H1 (cell line): ENCODE results near the gene BCL2L11. TPM values are rescaled to one million over a fixed set of nuclear protein-coding genes. Genes with fewer than 3 reads are reported as not detected.

Source experiments
- CTCF ChIA-PET: fragments of 300-600 bp; sonication (Branson Sonifier 250); formaldehyde crosslinking; loops from one replicate; lab custom pipeline; 2021; ENCODE audit not compliant: partially characterized antibody; lab: Charles Lee
- POLR2A ChIA-PET: fragments of 300-600 bp; sonication (Branson Sonifier 250); formaldehyde crosslinking; loops from one replicate; lab custom pipeline; 2021; ENCODE audit warnings: inconsistent platforms; ENCODE audit not compliant: partially characterized antibody; lab: Charles Lee
- DNase-seq, 2 experiments: peaks; one replicate each; pipeline versions ENCODE4 v3.0.0 to v3.0.0-alpha.2; 2010 to 2022; ENCODE audit warnings: low spot score in 2 of 2, low read depth in 1 of 2, mixed read lengths in 1 of 2
- FAIRE-seq: peaks from 2 replicates; lab custom pipeline; 2011; peaks lifted over from hg19 to GRCh38; lab: Jason Lieb, UNC
- H2AFZ ChIP-seq: 2 replicates; pipeline ENCODE4 v1.8.1; 2012; ENCODE audit warnings: low read length, inconsistent platforms
- H2AK5ac ChIP-seq: 2 replicates; pipeline ENCODE4 v1.6.1; 2013; ENCODE audit warnings: low read depth, low read length
- H2BK120ac ChIP-seq: replicated peaks from 2 replicates; pipeline ENCODE3; 2013; ENCODE audit warnings: low read depth, low read length, inconsistent platforms
- H2BK12ac ChIP-seq: 2 replicates; pipeline ENCODE4 v1.6.1; 2013; ENCODE audit warnings: low read depth, low read length
- H2BK15ac ChIP-seq: 2 replicates; pipeline ENCODE4 v1.6.1; 2013; ENCODE audit warnings: low read length
- H2BK20ac ChIP-seq: 2 replicates; pipeline ENCODE4 v1.6.1; 2013; ENCODE audit warnings: low read length
- H2BK5ac ChIP-seq: 2 replicates; pipeline ENCODE4 v1.6.1; 2013; ENCODE audit warnings: low read depth, low read length
- H3K14ac ChIP-seq: 2 replicates; pipeline ENCODE4 v1.6.1; 2013; ENCODE audit warnings: inconsistent platforms; ENCODE audit not compliant: insufficient read length
- H3K18ac ChIP-seq: 2 replicates; pipeline ENCODE4 v1.6.1; 2013; ENCODE audit warnings: low read length; ENCODE audit errors: extremely low read depth
- H3K23ac ChIP-seq: 2 replicates; pipeline ENCODE4 v1.6.1; 2013; ENCODE audit warnings: inconsistent platforms; ENCODE audit not compliant: insufficient read length
- H3K23me2 ChIP-seq: 2 replicates; pipeline ENCODE4 v1.6.1; 2013; ENCODE audit warnings: low read depth, low read length
- H3K27ac ChIP-seq: 2 replicates; pipeline ENCODE4 v1.6.1; 2011; ENCODE audit warnings: low read depth, low read length, inconsistent platforms
- H3K27me3 ChIP-seq, 4 experiments: replicated peaks in 1 of 4; 1 replicate in 1 of 4; 2 replicates in 3 of 4; pipeline versions ENCODE4 v1.6.1 to v1.8.1; 2011 to 2013; ENCODE audit warnings: low read length in 3 of 4, mild to moderate bottlenecking in 3 of 4, inconsistent platforms in 2 of 4, mixed read lengths in 2 of 4, moderate library complexity in 1 of 4; ENCODE audit not compliant: control insufficient read depth in 3 of 4, insufficient read depth in 3 of 4; ENCODE audit errors: extremely low read depth in 1 of 4
- H3K36me3 ChIP-seq, 4 experiments: 2 replicates each; pipeline versions ENCODE4 v1.6.1 to v1.8.1; 2011 to 2013; ENCODE audit warnings: mild to moderate bottlenecking in 4 of 4, low read length in 3 of 4, moderate library complexity in 2 of 4, control low read depth in 1 of 4, inconsistent platforms in 1 of 4; ENCODE audit not compliant: insufficient read depth in 4 of 4, control insufficient read depth in 2 of 4
- H3K4ac ChIP-seq: replicated peaks from 2 replicates; pipeline ENCODE3; 2013; ENCODE audit warnings: low read length, low read depth, mixed read lengths, inconsistent platforms; ENCODE audit not compliant: insufficient read length
- H3K4me1 ChIP-seq, 4 experiments: replicated peaks in 1 of 4; 1 replicate in 1 of 4; 2 replicates in 3 of 4; pipeline versions ENCODE4 v1.6.1 to v1.8.1; 2011 to 2013; ENCODE audit warnings: low read length in 3 of 4, inconsistent platforms in 2 of 4, mixed read lengths in 1 of 4; ENCODE audit not compliant: insufficient read depth in 4 of 4, control insufficient read depth in 3 of 4
- H3K4me2 ChIP-seq, 2 experiments: 2 replicates each; pipeline versions ENCODE4 v1.6.1 to v1.8.1; 2011 to 2013; ENCODE audit warnings: low read depth in 2 of 2, low read length in 2 of 2, control low read depth in 1 of 2, inconsistent platforms in 1 of 2, mild to moderate bottlenecking in 1 of 2; ENCODE audit not compliant: insufficient read depth in 1 of 2
- H3K4me3 ChIP-seq, 4 experiments: fragments of 200-600, 300-600 bp in 1 of 4; sonication (generic), shearing (Covaris generic), sonication (Bioruptor Twin) in 1 of 4; 2 replicates each; pipeline versions ENCODE4 v1.5.1 to v1.8.1; 2011 to 2016; ENCODE audit warnings: low read length in 4 of 4, low read depth in 3 of 4, control low read depth in 2 of 4, inconsistent platforms in 2 of 4, mild to moderate bottlenecking in 2 of 4, mixed read lengths in 1 of 4, moderate library complexity in 1 of 4; ENCODE audit not compliant: insufficient read depth in 2 of 4; ENCODE audit errors: extremely low read depth in 1 of 4
- H3K56ac ChIP-seq: replicated peaks from 2 replicates; pipeline ENCODE3; 2013; ENCODE audit warnings: low read depth, mild to moderate bottlenecking, mixed read lengths, low read length, inconsistent platforms; ENCODE audit not compliant: insufficient read length
- H3K79me1 ChIP-seq: 2 replicates; pipeline ENCODE4 v1.6.1; 2013; ENCODE audit warnings: low read depth, low read length, control low read depth
- H3K79me2 ChIP-seq, 2 experiments: 2 replicates each; pipeline versions ENCODE4 v1.6.1 to v1.8.1; 2012 to 2013; ENCODE audit warnings: low read length in 2 of 2, mild to moderate bottlenecking in 2 of 2, inconsistent platforms in 1 of 2; ENCODE audit not compliant: insufficient read depth in 2 of 2, control insufficient read depth in 1 of 2
- H3K9ac ChIP-seq, 4 experiments: replicated peaks in 1 of 4; 1 replicate in 1 of 4; 2 replicates in 3 of 4; pipeline versions ENCODE4 v1.6.1 to v1.8.1; 2011 to 2013; ENCODE audit warnings: low read depth in 3 of 4, low read length in 3 of 4, control low read depth in 2 of 4, mild to moderate bottlenecking in 2 of 4, moderate library complexity in 2 of 4, inconsistent platforms in 1 of 4; ENCODE audit errors: extremely low read depth in 1 of 4
- H3K9me3 ChIP-seq, 2 experiments: 2 replicates each; pipeline versions ENCODE4 v1.6.1 to v1.8.1; 2012 to 2013; ENCODE audit warnings: mild to moderate bottlenecking in 2 of 2, moderate library complexity in 2 of 2, control low read depth in 1 of 2, inconsistent platforms in 1 of 2, low read depth in 1 of 2, low read length in 1 of 2, mixed read lengths in 1 of 2; ENCODE audit not compliant: insufficient read depth in 2 of 2
- H4K20me1 ChIP-seq, 2 experiments: replicated peaks in 1 of 2; 2 replicates each; pipeline versions ENCODE3 to v1.8.1; 2011 to 2013; ENCODE audit warnings: inconsistent platforms in 2 of 2, low read length in 2 of 2, mild to moderate bottlenecking in 1 of 2; ENCODE audit not compliant: insufficient read depth in 2 of 2, control insufficient read depth in 1 of 2
- H4K5ac ChIP-seq: 2 replicates; pipeline ENCODE4 v1.6.1; 2013; ENCODE audit warnings: low read length, low read depth, mixed read lengths, inconsistent platforms; ENCODE audit not compliant: insufficient read length
- H4K8ac ChIP-seq: 2 replicates; pipeline ENCODE4 v1.8.0; 2013; ENCODE audit warnings: mild to moderate bottlenecking, moderate library complexity, low read length, inconsistent platforms; ENCODE audit not compliant: insufficient read depth; ENCODE audit errors: extremely low read depth
- H4K91ac ChIP-seq: replicated peaks from 2 replicates; pipeline ENCODE3; 2013; ENCODE audit warnings: low read length, mixed read lengths, inconsistent platforms; ENCODE audit not compliant: insufficient read length
- CHD2 ChIP-seq: IDR thresholded peaks from 2 replicates; pipeline ENCODE4 v1.6.1; 2012; ENCODE audit warnings: low read length, improper control_type of control experiment
- CREB1 ChIP-seq: IDR thresholded peaks from 2 replicates; pipeline ENCODE4 v1.6.1; 2012; ENCODE audit warnings: inconsistent platforms
- EGR1 ChIP-seq: IDR thresholded peaks from 2 replicates; pipeline ENCODE4 v1.6.1; 2011; ENCODE audit warnings: low read depth, low read length, borderline replicate concordance
- FOSL1 ChIP-seq: IDR thresholded peaks from 2 replicates; pipeline ENCODE4 v1.6.1; 2011; ENCODE audit warnings: mild to moderate bottlenecking, low read depth, low read length, moderate library complexity; ENCODE audit not compliant: insufficient read depth
- KDM4A ChIP-seq: IDR thresholded peaks from one replicate; pipeline ENCODE4 v1.7.1; 2012; ENCODE audit warnings: low read depth, mild to moderate bottlenecking, moderate library complexity, low read length, inconsistent platforms; ENCODE audit not compliant: severe bottlenecking
- MAX ChIP-seq: IDR thresholded peaks from 2 replicates; pipeline ENCODE4 v1.6.1; 2012; ENCODE audit warnings: inconsistent platforms
- PHF8 ChIP-seq: fragments of 200-600 bp; sonication (generic); conservative IDR thresholded peaks from 2 replicates; pipeline ENCODE4 v1.7.1; 2012; ENCODE audit warnings: low read depth, mild to moderate bottlenecking, inconsistent platforms, low read length, moderate library complexity
- RBBP5 ChIP-seq: IDR thresholded peaks from 2 replicates; pipeline ENCODE4 v1.7.1; 2012; ENCODE audit warnings: low read depth, mild to moderate bottlenecking, inconsistent platforms, low read length, moderate library complexity, borderline replicate concordance
- SAP30 ChIP-seq: fragments of 300-600 bp; sonication (generic); IDR thresholded peaks from 2 replicates; pipeline ENCODE4 v1.7.1; 2012; ENCODE audit warnings: low read length, moderate library complexity, mild to moderate bottlenecking, inconsistent platforms; ENCODE audit not compliant: insufficient read depth, insufficient replicate concordance
- SIN3A ChIP-seq, 2 experiments: IDR thresholded peaks in 1 of 2; conservative IDR thresholded peaks in 1 of 2; 2 replicates each; pipeline ENCODE4 v1.6.1; 2011 to 2012; ENCODE audit warnings: low read length in 2 of 2, improper control_type of control experiment in 1 of 2, low read depth in 1 of 2, mild to moderate bottlenecking in 1 of 2
- WGBS, 2 experiments: shearing (Covaris generic) in 1 of 2; methylation state at CpG; one replicate each; pipeline versions ENCODE4 v1.1.6 to v1.1.7; 2013 to 2015; ENCODE audit warnings: low lambda C conversion rate in 2 of 2, mixed read lengths in 2 of 2, inconsistent platforms in 1 of 2, low coverage in 1 of 2, missing lambda C conversion rate in 1 of 2; ENCODE audit not compliant: insufficient replicate concordance in 2 of 2, insufficient coverage in 1 of 2, insufficient read length in 1 of 2; ENCODE audit errors: extremely low coverage in 1 of 2, missing lambda C conversion rate in 1 of 2; 5-methylcytosine and 5-hydroxymethylcytosine counted together
- polyA plus RNA-seq, 7 experiments: library from polyadenylated mRNA; depleted of rRNA in 3 of 7; stranded (reverse) in 5 of 7; unstranded in 2 of 7; fragments of >200 nt in 5 of 7; fragments of 200-250 nt in 2 of 7; gene quantifications; 1 replicate in 5 of 7; 2 replicates in 1 of 7; 4 replicates in 1 of 7; pipeline versions ENCODE4 v1.2.1 to v1.2.3, GENCODE V29; 2011 to 2013; ENCODE audit warnings: missing spikeins in 2 of 7, mixed read lengths in 2 of 7
- total RNA-seq: library from RNA; stranded (reverse); fragmentation: NEBNext Ultra II Directional; extraction: Animal tissue kit (Norgen Biotek cat#: 25700); gene quantifications from 2 replicates; pipeline ENCODE4 v1.2.1, GENCODE V29; 2021

The BCL2L11 gene
- total and polyA plus RNA-seq, 2 of the 8 experiments (the other 6 are each of a cell fraction or from before 2014, with no cell fraction given): 7.5 to 22.9 TPM

DNA sequence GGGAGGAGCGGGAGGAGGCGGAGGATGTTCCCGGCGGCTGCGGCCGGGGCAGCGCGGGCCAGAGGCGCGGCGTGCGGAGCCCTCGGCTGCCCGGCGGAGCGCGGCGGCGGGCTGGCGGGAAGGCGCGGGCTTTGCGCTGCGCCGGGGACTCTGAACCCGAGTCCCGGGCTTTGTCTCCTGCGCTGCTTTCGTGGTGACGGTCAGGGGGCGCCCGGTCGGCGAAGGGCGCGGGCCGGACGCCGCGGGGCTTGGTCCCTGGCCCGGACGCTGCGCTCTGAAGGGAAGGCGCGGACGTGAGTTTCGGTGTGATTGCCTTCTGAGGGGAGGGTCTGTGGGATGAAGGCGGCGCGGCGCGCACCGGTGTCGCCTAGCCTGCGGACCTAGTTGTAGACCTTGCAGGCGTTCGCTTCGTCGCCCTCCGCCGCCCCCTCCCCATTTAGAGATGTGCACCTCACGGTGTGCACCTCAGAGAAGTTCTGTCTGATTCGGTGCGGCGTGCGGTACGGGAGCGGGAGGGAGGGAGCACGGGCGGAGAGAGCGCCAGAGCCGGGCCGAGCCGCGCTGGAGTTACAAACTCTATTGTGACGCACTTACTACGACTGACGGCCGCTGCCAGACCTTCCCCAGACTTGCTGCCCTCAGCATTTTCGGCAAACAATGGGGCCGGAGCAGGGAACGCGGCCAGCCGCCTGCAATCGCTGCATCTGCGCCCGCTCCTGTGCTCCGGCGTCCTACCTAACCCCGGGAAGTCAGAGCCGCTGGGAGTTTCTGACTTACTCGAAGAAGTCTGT, 2.1 kb downstream of the BCL2L11 start:
- Histone ChIP-seq H2BK20ac (no peak overlapping the region), H2AK5ac (no peak overlapping the region), H3K4me2 (peak overlapping the region; percentile 87 to 95), H3K23ac (no peak overlapping the region), H2BK15ac (no peak overlapping the region), H3K9me3 (no peaks in the 10 kb centered on the region), H3K27me3 (peaks cover 17 to 36% (median 31%) of the 10 kb centered on the region in 4 experiments; a peak in 6 of 7 replicates), H3K36me3 (peaks cover 6 to 39% (median 19%) of the 10 kb centered on the region in 4 experiments), H4K91ac (peak overlapping the region; percentile 67), H3K56ac (peak overlapping the region; percentile 21), H4K5ac (peak overlapping the region; percentile 61), H3K4me1 (peaks cover 0 to 27% (median 13%) of the 10 kb centered on the region in 4 experiments; a peak in 5 of 7 replicates), H3K18ac (peak overlapping the region; percentile 90), H2BK5ac (no peak overlapping the region; the same call in 1 of the 2 replicates), H3K4me3 (peak overlapping the region; percentile 74 to 93 (median 90)), H2BK120ac (no peak overlapping the region), H4K8ac (peak overlapping the region; percentile 93), H4K20me1 (peaks cover 7 to 11% of the 10 kb centered on the region in 2 experiments), H2AFZ (peak overlapping the region; percentile 34; the same call in 1 of the 2 replicates), H2BK12ac (0 out of 2 replicates have a peak overlapping the region, but pooled peaks have one; percentile 17), H3K4ac (no peak overlapping the region), H3K79me1 (no peaks in the 10 kb centered on the region; the same call in 1 of the 2 replicates), H3K23me2 (peaks cover 39% of the 10 kb centered on the region), H3K9ac (peak overlapping the region; percentile 68 to 87 (median 78)), H3K27ac (peak overlapping the region; percentile 64; the same call in 1 of the 2 replicates), H3K14ac (no peak overlapping the region), H3K79me2 (peaks cover 0 to 47% of the 10 kb centered on the region in 2 experiments; a peak in 2 of 4 replicates)
- ChIA-PET POLR2A (interaction anchor here (1.4 kb wide), 1 partner anchor 9 kb away, joined by 5 read pairs; no protein-coding TSS in a partner anchor), CTCF (interaction anchor here (0.6 to 2.4 kb wide), 2 partner anchors 10 to 247 kb away, joined by 3 to 10 read pairs; no protein-coding TSS in a partner anchor)
- DNase-seq (peak in 1 of 2 experiments; percentile 81), FAIRE-seq (no peak)
- 2% methylated on average over 38 of the region's 92 CpGs; no CpG with 5 or more reads in 1 of the 2 experiments for WGBS, 2 experiments
- TF ChIP-seq MAX: peak; percentile 35; the same call in 1 of the 2 replicates
- TF ChIP-seq PHF8: peak; percentile 57; the same call in 1 of the 2 replicates
- TF ChIP-seq CHD2: 0 out of 2 replicates have a peak, but pooled peaks have one; percentile 9
- peak; percentile 95 for TF ChIP-seq RBBP5
- peak; percentile 76 for TF ChIP-seq CREB1
- peak; percentile 40 to 76; a peak in 2 of 4 replicates for TF ChIP-seq SIN3A (conservative IDR thresholded peaks at IDR 0.05 in 1 of 2, IDR thresholded peaks at IDR 0.05 in 1 of 2; ENCODE audit: low read depth in 1 of 2, low read length in 2 of 2)
- peak; percentile 81 for TF ChIP-seq KDM4A
- no peak for TF ChIP-seq EGR1
- TF ChIP-seq FOSL1: no peak
- TF ChIP-seq SAP30: peak; percentile 53
